Loucy (cell line): Measurements from ENCODE around the gene MAT2B.

Source experiments
- CTCF ChIP-seq: fragments of 200-600 bp; sonication (generic); conservative IDR thresholded peaks from 2 replicates; pipeline ENCODE4 v1.5.1; 2014; ENCODE audit warnings: mild to moderate bottlenecking, antibody characterized with exemption, low read length
- EZH2phosphoT487 ChIP-seq: fragments of 200-600 bp; IDR thresholded peaks from 2 replicates; pipeline ENCODE4 v1.6.1; 2018; ENCODE audit warnings: antibody characterized with exemption, mild to moderate bottlenecking, moderate library complexity, borderline replicate concordance

DNA sequence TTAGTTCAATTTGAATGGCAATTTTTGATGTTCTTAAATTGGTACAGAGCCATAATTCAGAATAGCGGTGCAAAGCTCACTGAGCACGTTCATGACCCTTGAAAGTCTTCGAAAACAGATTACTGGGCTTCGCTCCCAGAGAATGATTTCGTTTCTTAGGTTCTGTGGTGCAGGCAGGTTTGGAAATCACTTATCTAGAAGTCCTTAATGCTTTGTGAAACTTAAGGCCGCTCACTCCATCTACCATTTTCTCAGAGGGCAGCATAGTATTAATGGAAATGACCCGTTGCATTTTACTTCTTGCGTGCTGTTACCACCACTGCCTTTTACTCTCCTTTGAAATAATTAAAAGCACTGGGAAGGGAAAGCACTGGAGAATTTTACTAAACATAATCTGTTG is 2.9 kb upstream of the MAT2B start:
- TF ChIP-seq CTCF (no peak), EZH2phosphoT487 (no peak)
